DMS79 (cell line): Measurements from ENCODE around the gene CKAP2L.

Experiments used
- DNase-seq: peaks from one replicate; lab custom pipeline; 2025; lab: John Stamatoyannopoulos, UW

Gene CKAP2L

GRCh38 chr2:112791693-112792230 lies 27.4 kb upstream of the CKAP2L start:
- DNase-seq: no peak

GRCh38 chr2:112791019-112791418 lies 26.6 kb upstream of the CKAP2L start:
- no peak for DNase-seq

GRCh38 chr2:112790305-112790704 lies 25.9 kb upstream of the CKAP2L start:
- DNase-seq: no peak

GRCh38 chr2:112789186-112789585 lies 24.8 kb upstream of the CKAP2L start:
- DNase-seq: no peak

- DNase-seq: no peak
Measured at GRCh38 chr2:112788653-112789052, 24.2 kb upstream of the CKAP2L start.

GRCh38 chr2:112787729-112788393 lies 23.5 kb upstream of the CKAP2L start:
- DNase-seq: no peak

- DNase-seq: no peak
Measured at GRCh38 chr2:112787294-112787693, 22.9 kb upstream of the CKAP2L start.

GRCh38 chr2:112784199-112785189 lies 20.1 kb upstream of the CKAP2L start, which contains the start of gene IL1A:
Gene IL1A (minus strand): TSS chr2:112784493. CDS start chr2:112783770, 723 bp downstream.
- DNase-seq: no peak

- no peak for DNase-seq
Measured at GRCh38 chr2:112783187-112783714, 18.8 kb upstream of the CKAP2L start.

GRCh38 chr2:112782234-112782799 lies 17.9 kb upstream of the CKAP2L start:
- DNase-seq: no peak

- no peak for DNase-seq
Measured at GRCh38 chr2:112779598-112779997, 15.2 kb upstream of the CKAP2L start.

- no peak for DNase-seq
Measured at GRCh38 chr2:112777036-112777435, 12.6 kb upstream of the CKAP2L start.

GRCh38 chr2:112776113-112776512 lies 11.7 kb upstream of the CKAP2L start:
- no peak for DNase-seq

GRCh38 chr2:112774536-112775285 lies 10.3 kb upstream of the CKAP2L start:
- DNase-seq: no peak

- no peak for DNase-seq
Measured at GRCh38 chr2:112773556-112773955, 9.1 kb upstream of the CKAP2L start.

GRCh38 chr2:112772911-112773475 lies 8.6 kb upstream of the CKAP2L start:
- DNase-seq: no peak

GRCh38 chr2:112772322-112772721 lies 7.9 kb upstream of the CKAP2L start:
- DNase-seq: no peak

GRCh38 chr2:112768432-112768831 lies 4.0 kb upstream of the CKAP2L start:
- DNase-seq: no peak

- DNase-seq: no peak
Measured at GRCh38 chr2:112767693-112768330, 3.4 kb upstream of the CKAP2L start.

- peak; percentile 8 for DNase-seq
Measured at GRCh38 chr2:112765251-112765650, 842 bp upstream of the CKAP2L start.

GRCh38 chr2:112762276-112762675 lies 2.1 kb downstream of the CKAP2L start:
- no peak for DNase-seq
